ENCODE data around the gene SSPN.
A peak's percentile ranks its signal among the peaks of the same experiment; 100 is the strongest.

Gene SSPN

GRCh38 chr12:26195250-26195640, at the start of gene SSPN:
Gene SSPN, plus strand, starts transcription at chr12:26195573. Its CDS starts 100 bp downstream, at chr12:26195673.
- peak within 1 kb of the TSS; percentile 64 to 69 for H3K4me3 ChIP-seq (ENCODE audit: low read depth in 1 of 2, low read length in 2 of 2)
- peak within 1 kb of the TSS; percentile 90 for H3K27ac ChIP-seq (ENCODE audit: low read depth, low read length)
- H3K36me3 ChIP-seq (ENCODE audit: insufficient read depth, low read length): no peaks in the 10 kb centered on the region
- peak within 1 kb of the TSS; percentile 45 for H3K9ac ChIP-seq (ENCODE audit: low read length)
- peaks cover 32% of the 10 kb centered on the region for H3K4me1 ChIP-seq (ENCODE audit: insufficient read depth, low read length)
- no peaks in the 10 kb centered on the region for H3K27me3 ChIP-seq (ENCODE audit: control insufficient read depth in 1 of 2, insufficient read depth in 2 of 2, low read length in 2 of 2)
- H3K9me3 ChIP-seq (ENCODE audit: low read length): no peaks in the 10 kb centered on the region

DNA sequence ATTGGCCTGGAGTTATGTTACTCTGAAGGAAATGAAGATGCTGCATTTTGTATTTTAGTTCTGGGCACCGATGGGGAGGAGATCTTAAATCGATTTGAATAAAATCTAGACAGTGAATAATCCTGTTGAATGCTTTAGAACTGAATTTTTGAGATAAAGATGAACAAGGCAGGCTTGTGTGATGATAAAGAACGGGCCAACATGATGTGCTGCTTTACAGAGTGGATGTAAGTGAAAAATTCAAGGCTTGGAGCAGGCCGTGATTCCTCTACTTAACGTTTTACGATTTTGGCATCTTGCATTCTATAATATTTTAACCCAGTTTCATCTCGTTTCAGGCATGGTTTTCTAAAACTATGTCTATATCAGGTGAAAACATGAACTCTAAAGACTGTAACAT, 47.1 kb upstream of the SSPN start:
- Histone ChIP-seq H3K4me1 (ENCODE audit: insufficient read depth, low read length) (peaks cover 16% of the 10 kb centered on the region), H3K9me3 (ENCODE audit: low read length) (no peaks in the 10 kb centered on the region), H3K27ac (ENCODE audit: low read depth, low read length) (no peak overlapping the region), H3K36me3 (ENCODE audit: insufficient read depth, low read length) (no peaks in the 10 kb centered on the region), H3K27me3 (ENCODE audit: control insufficient read depth in 1 of 2, insufficient read depth in 2 of 2, low read length in 2 of 2) (no peaks in the 10 kb centered on the region), H3K9ac (ENCODE audit: low read length) (no peak overlapping the region), H3K4me3 (ENCODE audit: low read depth in 1 of 2, low read length in 2 of 2) (no peak overlapping the region)

DNA sequence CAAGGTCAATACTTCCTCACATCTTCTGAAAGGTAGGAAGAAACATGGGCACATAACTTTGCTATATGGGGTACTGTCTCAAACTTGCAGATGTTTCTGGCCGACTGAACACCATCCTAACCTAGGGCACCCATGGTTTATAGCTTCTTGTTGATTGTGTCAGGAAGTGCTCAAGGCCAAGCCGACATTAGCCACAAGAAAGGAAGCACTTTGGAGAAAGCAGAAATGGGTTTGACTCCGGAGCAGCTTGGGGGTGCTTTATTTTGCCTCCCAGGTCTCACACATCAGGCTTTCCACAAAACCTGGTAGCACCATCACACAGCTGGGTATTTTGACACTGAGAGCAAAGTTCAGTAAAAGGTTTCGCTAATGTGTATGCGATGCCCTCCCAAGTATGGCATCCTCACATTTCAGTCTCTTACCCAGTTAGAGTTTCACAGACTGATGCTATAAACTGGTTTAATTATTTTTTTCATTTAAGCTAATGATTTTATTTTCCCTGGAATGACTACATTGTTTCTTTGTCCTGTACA, 45.3 kb upstream of the SSPN start:
- Histone ChIP-seq H3K4me3 (ENCODE audit: low read depth in 1 of 2, low read length in 2 of 2) (no peak overlapping the region), H3K27ac (ENCODE audit: low read depth, low read length) (no peak overlapping the region), H3K27me3 (ENCODE audit: control insufficient read depth in 1 of 2, insufficient read depth in 2 of 2, low read length in 2 of 2) (no peaks in the 10 kb centered on the region)

GRCh38 chr12:26150736-26151450, 44.5 kb upstream of the SSPN start:
- Histone ChIP-seq H3K4me1 (ENCODE audit: insufficient read depth, low read length) (peaks cover 26% of the 10 kb centered on the region), H3K4me3 (ENCODE audit: low read depth in 1 of 2, low read length in 2 of 2) (no peak overlapping the region), H3K9ac (ENCODE audit: low read length) (no peak overlapping the region), H3K9me3 (ENCODE audit: low read length) (no peaks in the 10 kb centered on the region), H3K36me3 (ENCODE audit: insufficient read depth, low read length) (no peaks in the 10 kb centered on the region), H3K27ac (ENCODE audit: low read depth, low read length) (no peak overlapping the region), H3K27me3 (ENCODE audit: control insufficient read depth in 1 of 2, insufficient read depth in 2 of 2, low read length in 2 of 2) (no peaks in the 10 kb centered on the region)

More for the DNA sequence above, 45.3 kb upstream of the SSPN start:
- Histone ChIP-seq H3K9me3 (ENCODE audit: low read length) (no peaks in the 10 kb centered on the region), H3K9ac (ENCODE audit: low read length) (no peak overlapping the region), H3K4me1 (ENCODE audit: insufficient read depth, low read length) (peaks cover 26% of the 10 kb centered on the region), H3K36me3 (ENCODE audit: insufficient read depth, low read length) (no peaks in the 10 kb centered on the region)

GRCh38 chr12:26152507-26153102, 42.8 kb upstream of the SSPN start:
- no peak overlapping the region for H3K4me3 ChIP-seq (ENCODE audit: low read depth in 1 of 2, low read length in 2 of 2)
- no peak overlapping the region for H3K27ac ChIP-seq (ENCODE audit: low read depth, low read length)
- H3K36me3 ChIP-seq (ENCODE audit: insufficient read depth, low read length): no peaks in the 10 kb centered on the region
- no peaks in the 10 kb centered on the region for H3K9me3 ChIP-seq (ENCODE audit: low read length)
- no peak overlapping the region for H3K9ac ChIP-seq (ENCODE audit: low read length)
- H3K4me1 ChIP-seq (ENCODE audit: insufficient read depth, low read length): peaks cover 26% of the 10 kb centered on the region
- no peaks in the 10 kb centered on the region for H3K27me3 ChIP-seq (ENCODE audit: control insufficient read depth in 1 of 2, insufficient read depth in 2 of 2, low read length in 2 of 2)

DNA sequence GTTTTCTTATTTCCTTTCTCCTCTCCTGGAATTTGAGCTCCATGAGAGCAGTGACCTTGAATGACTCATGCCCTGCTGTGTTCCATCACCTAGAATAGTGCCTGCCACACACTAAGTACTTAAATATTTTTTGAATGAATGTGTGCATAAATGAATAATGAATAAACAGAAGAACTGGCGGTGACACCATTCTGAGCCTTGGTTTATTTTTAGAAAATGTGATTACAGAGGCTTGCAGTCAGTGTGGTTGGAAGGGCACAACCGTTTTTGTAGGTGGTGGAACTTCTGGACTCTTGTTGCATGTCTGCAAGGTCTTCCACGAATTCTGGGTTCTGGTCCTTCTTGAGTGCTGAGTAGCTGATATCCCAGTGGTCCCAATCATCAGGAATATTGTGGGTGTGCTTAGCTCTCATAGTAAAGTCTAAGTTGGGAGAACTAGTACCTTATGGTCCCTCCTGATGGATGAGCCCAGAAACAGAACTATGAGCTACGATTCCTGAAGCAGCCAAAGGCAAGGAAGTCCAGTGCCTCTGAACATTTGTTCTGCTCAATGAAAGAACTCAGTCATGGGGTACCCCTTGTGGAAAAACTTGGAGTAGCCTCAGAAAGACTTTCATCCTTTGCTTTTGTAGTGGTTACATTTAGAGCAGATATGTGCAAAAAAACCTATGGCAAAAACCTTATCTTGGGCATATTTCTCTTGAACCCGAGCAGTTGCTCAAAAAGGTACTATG, 41.8 kb upstream of the SSPN start:
- Histone ChIP-seq H3K9ac (ENCODE audit: low read length) (no peak overlapping the region), H3K9me3 (ENCODE audit: low read length) (no peaks in the 10 kb centered on the region), H3K27ac (ENCODE audit: low read depth, low read length) (no peak overlapping the region)

GRCh38 chr12:26156201-26156871, 39.0 kb upstream of the SSPN start:
- Histone ChIP-seq H3K9ac (ENCODE audit: low read length) (no peak overlapping the region), H3K4me3 (ENCODE audit: low read depth in 1 of 2, low read length in 2 of 2) (no peak overlapping the region), H3K27ac (ENCODE audit: low read depth, low read length) (no peak overlapping the region), H3K4me1 (ENCODE audit: insufficient read depth, low read length) (peaks cover 16% of the 10 kb centered on the region), H3K9me3 (ENCODE audit: low read length) (no peaks in the 10 kb centered on the region), H3K36me3 (ENCODE audit: insufficient read depth, low read length) (no peaks in the 10 kb centered on the region), H3K27me3 (ENCODE audit: control insufficient read depth in 1 of 2, insufficient read depth in 2 of 2, low read length in 2 of 2) (no peaks in the 10 kb centered on the region)

More for the DNA sequence above, 41.8 kb upstream of the SSPN start:
- Histone ChIP-seq H3K27me3 (ENCODE audit: control insufficient read depth in 1 of 2, insufficient read depth in 2 of 2, low read length in 2 of 2) (no peaks in the 10 kb centered on the region), H3K36me3 (ENCODE audit: insufficient read depth, low read length) (no peaks in the 10 kb centered on the region), H3K4me3 (ENCODE audit: low read depth in 1 of 2, low read length in 2 of 2) (no peak overlapping the region), H3K4me1 (ENCODE audit: insufficient read depth, low read length) (peaks cover 26% of the 10 kb centered on the region)

DNA sequence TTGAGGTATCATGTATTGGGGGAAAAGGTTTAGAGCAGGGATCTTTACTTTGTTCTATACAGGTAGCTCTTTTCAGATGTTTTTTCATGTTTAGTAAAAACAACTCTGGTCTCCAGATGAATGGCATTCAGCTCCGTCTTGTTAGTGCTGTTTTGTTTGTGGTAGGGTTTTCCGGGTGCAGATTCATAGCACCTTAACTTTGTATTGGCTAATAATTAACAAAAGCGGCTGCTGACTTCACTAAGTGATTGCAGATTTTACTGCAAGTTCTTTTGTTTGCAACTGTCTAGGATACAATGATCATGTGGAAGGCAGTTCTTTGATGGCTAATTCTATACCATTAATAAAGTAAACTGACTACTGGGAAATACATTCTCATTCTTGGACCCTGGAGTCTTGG, 38.4 kb upstream of the SSPN start:
- no peak overlapping the region for H3K9ac ChIP-seq (ENCODE audit: low read length)
- H3K27me3 ChIP-seq (ENCODE audit: control insufficient read depth in 1 of 2, insufficient read depth in 2 of 2, low read length in 2 of 2): no peaks in the 10 kb centered on the region
- H3K36me3 ChIP-seq (ENCODE audit: insufficient read depth, low read length): no peaks in the 10 kb centered on the region
- no peak overlapping the region for H3K27ac ChIP-seq (ENCODE audit: low read depth, low read length)
- peaks cover 15% of the 10 kb centered on the region for H3K4me1 ChIP-seq (ENCODE audit: insufficient read depth, low read length)
- no peak overlapping the region for H3K4me3 ChIP-seq (ENCODE audit: low read depth in 1 of 2, low read length in 2 of 2)
- no peaks in the 10 kb centered on the region for H3K9me3 ChIP-seq (ENCODE audit: low read length)

GRCh38 chr12:26158078-26158764, 37.2 kb upstream of the SSPN start:
- Histone ChIP-seq H3K4me3 (ENCODE audit: low read depth in 1 of 2, low read length in 2 of 2) (no peak overlapping the region), H3K36me3 (ENCODE audit: insufficient read depth, low read length) (no peaks in the 10 kb centered on the region), H3K9me3 (ENCODE audit: low read length) (no peaks in the 10 kb centered on the region), H3K27ac (ENCODE audit: low read depth, low read length) (no peak overlapping the region), H3K27me3 (ENCODE audit: control insufficient read depth in 1 of 2, insufficient read depth in 2 of 2, low read length in 2 of 2) (no peaks in the 10 kb centered on the region), H3K4me1 (ENCODE audit: insufficient read depth, low read length) (peaks cover 11% of the 10 kb centered on the region), H3K9ac (ENCODE audit: low read length) (no peak overlapping the region)

DNA sequence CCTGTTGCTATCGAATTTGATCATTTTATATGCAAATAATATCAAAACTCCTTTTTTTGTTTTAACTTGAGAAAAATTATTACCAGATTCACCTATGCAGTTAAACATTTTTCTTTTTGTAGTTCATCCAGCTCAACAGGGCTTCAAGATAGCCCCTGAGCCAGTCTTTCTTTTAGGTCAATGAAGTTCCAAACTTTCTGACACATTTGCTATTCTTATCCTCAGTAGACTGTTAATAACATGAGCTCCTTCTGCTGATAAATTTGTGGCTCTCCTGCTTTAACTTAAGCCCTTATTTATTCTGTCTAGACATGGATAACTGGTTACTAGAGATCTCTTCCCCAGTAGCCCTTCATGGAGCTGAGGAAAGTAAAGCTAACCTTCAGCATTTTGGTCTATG, 33.2 kb upstream of the SSPN start:
- H3K9me3 ChIP-seq (ENCODE audit: low read length): no peaks in the 10 kb centered on the region
- no peak overlapping the region for H3K4me3 ChIP-seq (ENCODE audit: low read depth in 1 of 2, low read length in 2 of 2)
- no peak overlapping the region for H3K9ac ChIP-seq (ENCODE audit: low read length)
- no peaks in the 10 kb centered on the region for H3K27me3 ChIP-seq (ENCODE audit: control insufficient read depth in 1 of 2, insufficient read depth in 2 of 2, low read length in 2 of 2)
- H3K27ac ChIP-seq (ENCODE audit: low read depth, low read length): no peak overlapping the region
- H3K36me3 ChIP-seq (ENCODE audit: insufficient read depth, low read length): no peaks in the 10 kb centered on the region
- no peaks in the 10 kb centered on the region for H3K4me1 ChIP-seq (ENCODE audit: insufficient read depth, low read length)

DNA sequence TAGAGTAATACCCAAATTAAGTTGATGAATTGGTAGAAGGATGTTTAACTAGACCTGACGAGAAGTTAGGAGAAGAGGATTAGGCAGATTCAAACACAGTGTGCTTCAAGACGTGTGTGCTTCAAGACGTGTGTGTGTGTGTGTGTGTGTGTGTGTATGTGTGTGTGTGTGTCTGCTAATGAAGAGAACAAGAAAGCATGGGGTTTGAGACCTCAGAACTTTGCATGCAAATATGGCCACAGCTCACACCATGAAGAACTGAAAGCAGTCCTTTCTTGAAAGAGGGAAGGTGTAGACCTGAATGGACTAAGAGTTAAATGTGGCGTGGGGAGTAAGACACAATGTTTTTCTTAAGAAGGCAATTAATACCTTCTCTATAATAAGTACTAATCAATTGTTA, 32.5 kb upstream of the SSPN start:
- Histone ChIP-seq H3K9ac (ENCODE audit: low read length) (no peak overlapping the region), H3K36me3 (ENCODE audit: insufficient read depth, low read length) (no peaks in the 10 kb centered on the region)

More for the DNA sequence above, 32.5 kb upstream of the SSPN start:
- Histone ChIP-seq H3K4me1 (ENCODE audit: insufficient read depth, low read length) (no peaks in the 10 kb centered on the region), H3K27ac (ENCODE audit: low read depth, low read length) (no peak overlapping the region), H3K4me3 (ENCODE audit: low read depth in 1 of 2, low read length in 2 of 2) (no peak overlapping the region), H3K9me3 (ENCODE audit: low read length) (no peaks in the 10 kb centered on the region), H3K27me3 (ENCODE audit: control insufficient read depth in 1 of 2, insufficient read depth in 2 of 2, low read length in 2 of 2) (no peaks in the 10 kb centered on the region)
